IMR-90 (cell line): ENCODE results near the gene GRAMD1C. TPM values are rescaled to one million over a fixed set of nuclear protein-coding genes. Genes with fewer than 3 reads are reported as not detected.

Experiments used
- ATAC-seq: fragments of 200-7000 bp; cut with Tn5 transposase; 2 replicates; pipeline ENCODE4 v1.9.1; 2020; ENCODE audit warnings: low read depth, mild to moderate bottlenecking, moderate library complexity
- BruUV-seq: library from RNA; stranded (reverse); fragments of 400-500 nt; replicated peaks from 2 replicates; lab custom pipeline; 2021; lab: Mats Ljungman, UMichigan
- CTCF ChIA-PET: fragments of 300-600 bp; formaldehyde crosslinking; extraction: SDS; loops from one replicate; lab custom pipeline; 2021; ENCODE audit warnings: antibody characterized with exemption; lab: Yijun Ruan, JAX
- POLR2A ChIA-PET: fragments of 300-600 bp; sonication (Branson Sonifier 250); formaldehyde crosslinking; loops from one replicate; lab custom pipeline; 2022; ENCODE audit warnings: antibody characterized with exemption; ENCODE audit not compliant: unreplicated experiment; lab: Charles Lee
- DNase-seq: peaks from one replicate; pipeline ENCODE4 v3.0.0; 2013
- H2AFZ ChIP-seq: replicated peaks from 2 replicates; pipeline ENCODE3; 2013; ENCODE audit warnings: low read length, mild to moderate bottlenecking; ENCODE audit not compliant: poor library complexity
- H2AK5ac ChIP-seq: 2 replicates; pipeline ENCODE4 v1.6.1; 2013; ENCODE audit warnings: low read depth, low read length, inconsistent platforms
- H2AK9ac ChIP-seq: replicated peaks from 2 replicates; pipeline ENCODE3; 2013; ENCODE audit warnings: mild to moderate bottlenecking, low read depth, low read length, moderate library complexity; ENCODE audit not compliant: poor library complexity
- H2BK120ac ChIP-seq: 2 replicates; pipeline ENCODE4 v1.6.1; 2013; ENCODE audit warnings: low read depth, low read length, inconsistent platforms
- H2BK15ac ChIP-seq: 3 replicates; pipeline ENCODE4 v1.6.1; 2013; ENCODE audit warnings: low read depth, low read length, inconsistent platforms
- H2BK20ac ChIP-seq: 2 replicates; pipeline ENCODE4 v1.6.1; 2013; ENCODE audit warnings: low read depth, mild to moderate bottlenecking, inconsistent platforms, low read length, moderate library complexity
- H2BK5ac ChIP-seq: 2 replicates; pipeline ENCODE4 v1.6.1; 2013; ENCODE audit warnings: mild to moderate bottlenecking, low read depth, low read length, inconsistent platforms; ENCODE audit not compliant: poor library complexity, severe bottlenecking
- H3K14ac ChIP-seq: replicated peaks from 2 replicates; pipeline ENCODE4 v1.6.1; 2013; ENCODE audit warnings: low read depth, low read length, inconsistent platforms
- H3K18ac ChIP-seq: 2 replicates; pipeline ENCODE4 v1.6.1; 2013; ENCODE audit warnings: low read depth, low read length, control low read depth
- H3K23ac ChIP-seq: 2 replicates; pipeline ENCODE4 v1.6.1; 2013; ENCODE audit warnings: low read depth, low read length, inconsistent platforms
- H3K27ac ChIP-seq: 2 replicates; pipeline ENCODE4 v1.5.1; 2013; ENCODE audit warnings: mild to moderate bottlenecking, control low read depth, low read length; ENCODE audit not compliant: insufficient read depth
- H3K27me3 ChIP-seq: 2 replicates; pipeline ENCODE4 v1.6.1; 2013; ENCODE audit warnings: low read length; ENCODE audit not compliant: control insufficient read depth, insufficient read depth
- H3K36me3 ChIP-seq: 2 replicates; pipeline ENCODE4 v1.6.1; 2013; ENCODE audit warnings: low read length, mixed read lengths; ENCODE audit not compliant: control insufficient read depth, insufficient read depth
- H3K4ac ChIP-seq: 2 replicates; pipeline ENCODE4 v1.6.1; 2013; ENCODE audit warnings: low read depth, low read length, inconsistent platforms
- H3K4me1 ChIP-seq: 2 replicates; pipeline ENCODE4 v1.6.1; 2013; ENCODE audit warnings: low read length, mixed read lengths; ENCODE audit not compliant: control insufficient read depth, insufficient read depth
- H3K4me2 ChIP-seq: 2 replicates; pipeline ENCODE4 v1.6.1; 2013; ENCODE audit warnings: low read depth, mild to moderate bottlenecking, control low read depth, low read length, moderate library complexity
- H3K4me3 ChIP-seq: 2 replicates; pipeline ENCODE4 v1.5.1; 2013; ENCODE audit warnings: low read depth, mild to moderate bottlenecking, control low read depth, low read length, moderate library complexity; ENCODE audit not compliant: insufficient read depth
- H3K56ac ChIP-seq: 2 replicates; pipeline ENCODE4 v1.6.1; 2013; ENCODE audit warnings: low read length, inconsistent platforms; ENCODE audit not compliant: insufficient read depth; ENCODE audit errors: extremely low read depth
- H3K79me1 ChIP-seq, 2 experiments: 2 replicates each; pipeline ENCODE4 v1.6.1; 2013; ENCODE audit warnings: low read length in 2 of 2, inconsistent platforms in 1 of 2, low read depth in 1 of 2
- H3K9ac ChIP-seq: 2 replicates; pipeline ENCODE4 v1.6.1; 2013; ENCODE audit warnings: low read depth, low read length, control low read depth
- H3K9me1 ChIP-seq: 2 replicates; pipeline ENCODE4 v1.6.1; 2013; ENCODE audit warnings: low read length, inconsistent platforms; ENCODE audit not compliant: insufficient read depth
- H3K9me3 ChIP-seq: 2 replicates; pipeline ENCODE4 v1.6.1; 2013; ENCODE audit warnings: low read length; ENCODE audit not compliant: control insufficient read depth, insufficient read depth
- H4K20me1 ChIP-seq: 2 replicates; pipeline ENCODE4 v1.6.1; 2013; ENCODE audit warnings: low read length, inconsistent platforms; ENCODE audit not compliant: insufficient read depth
- H4K5ac ChIP-seq: 2 replicates; pipeline ENCODE4 v1.6.1; 2013; ENCODE audit warnings: mild to moderate bottlenecking, low read depth, low read length, control low read depth
- H4K8ac ChIP-seq, 2 experiments: 2 replicates each; pipeline ENCODE4 v1.6.1; 2013; ENCODE audit warnings: low read depth in 2 of 2, low read length in 2 of 2, control low read depth in 1 of 2, inconsistent platforms in 1 of 2
- H4K91ac ChIP-seq: 2 replicates; pipeline ENCODE4 v1.6.1; 2013; ENCODE audit warnings: low read depth, low read length, inconsistent platforms; ENCODE audit not compliant: insufficient read depth
- BHLHE40 ChIP-seq: fragments of 150-350 bp; IDR thresholded peaks from 2 replicates; pipeline ENCODE4 v1.6.1; 2016; ENCODE audit warnings: mild to moderate bottlenecking, low read depth, low read length
- CEBPB ChIP-seq: IDR thresholded peaks from 2 replicates; pipeline ENCODE4 v1.6.1; 2012; ENCODE audit warnings: low read depth, low read length, improper control_type of control experiment
- CHD1 ChIP-seq: IDR thresholded peaks from 2 replicates; pipeline ENCODE4 v1.6.1; 2012; ENCODE audit warnings: low read depth, low read length, improper control_type of control experiment
- MAFK ChIP-seq: IDR thresholded peaks from 2 replicates; pipeline ENCODE4 v1.6.1; 2012; ENCODE audit warnings: low read depth, low read length, improper control_type of control experiment
- MAZ ChIP-seq: IDR thresholded peaks from 2 replicates; pipeline ENCODE4 v1.6.1; 2012; ENCODE audit warnings: low read depth, mild to moderate bottlenecking, low read length, improper control_type of control experiment, moderate library complexity, borderline replicate concordance
- MXI1 ChIP-seq: IDR thresholded peaks from 2 replicates; pipeline ENCODE4 v1.6.1; 2012; ENCODE audit warnings: low read depth, mild to moderate bottlenecking, low read length, moderate library complexity, borderline replicate concordance
- POLR2A ChIP-seq: IDR thresholded peaks from 2 replicates; pipeline ENCODE4 v1.6.1; 2012; ENCODE audit warnings: mild to moderate bottlenecking, low read depth, low read length
- RAD21 ChIP-seq: IDR thresholded peaks from 2 replicates; pipeline ENCODE4 v1.6.1; 2012; ENCODE audit warnings: low read length, improper control_type of control experiment
- RFX5 ChIP-seq: IDR thresholded peaks from 2 replicates; pipeline ENCODE4 v1.8.0; 2012; ENCODE audit warnings: low read depth, mild to moderate bottlenecking, low read length, moderate library complexity
- SMC3 ChIP-seq: fragments of 150-350 bp; IDR thresholded peaks from 2 replicates; pipeline ENCODE4 v1.6.1; 2016; ENCODE audit warnings: low read depth, mild to moderate bottlenecking, antibody characterized with exemption, low read length, moderate library complexity
- WGBS, 2 experiments: methylation state at CpG; one replicate each; pipeline versions ENCODE4 v1.1.5 to v1.1.7; 2013; ENCODE audit warnings: missing lambda C conversion rate in 2 of 2; ENCODE audit not compliant: insufficient read length in 1 of 2; ENCODE audit errors: extremely low coverage in 2 of 2; 5-methylcytosine and 5-hydroxymethylcytosine counted together
- dilution Hi-C: fragments of 300-500 bp; cut with HindIII; formaldehyde crosslinking; loops from one replicate; pipeline ENCODE4 v1.14.3; 2018; ENCODE audit warnings: low sequenced_read_pairs; ENCODE audit not compliant: unreplicated experiment
- in situ Hi-C: fragments of 300-500 bp; cut with MboI; formaldehyde crosslinking; loops from 3 replicates; pipeline ENCODE4 v1.14.3; 2019; ENCODE audit warnings: low sequenced_read_pairs, inconsistent platforms, mixed read lengths
- intact Hi-C: fragments of 100-400 bp; cut with micrococcal nuclease; formaldehyde crosslinking; loops from 2 replicates; pipeline ENCODE4 v1.10.0; 2022
- polyA plus RNA-seq, 3 experiments: library from polyadenylated mRNA; depleted of rRNA; stranded (reverse); fragments of >200 nt; gene quantifications; 2 replicates each; pipeline ENCODE4 v1.2.3, GENCODE V29; 2012; ENCODE audit warnings: low replicate concordance in 1 of 3
- total RNA-seq: library from RNA; depleted of rRNA; stranded (reverse); fragments of >200 nt; gene quantifications from 2 replicates; pipeline ENCODE4 v1.2.3, GENCODE V29; 2012
- TF ChIP-seq, protein P1 (sequence below): fragments of 150-350 bp; IDR thresholded peaks from 2 replicates; pipeline ENCODE4 v1.6.1; 2016; ENCODE audit warnings: low read depth, mild to moderate bottlenecking, low read length, moderate library complexity, borderline replicate concordance
- TF ChIP-seq, protein P2 (sequence below): conservative IDR thresholded peaks from 2 replicates; pipeline ENCODE4 v1.5.1; 2012; ENCODE audit warnings: mild to moderate bottlenecking, low read depth, low read length, improper control_type of control experiment

GRAMD1C gene
- total and polyA plus RNA-seq, 2 of the 4 experiments (the other 2 are of a cell fraction), result 2.5 to 5.0 TPM

DNA sequence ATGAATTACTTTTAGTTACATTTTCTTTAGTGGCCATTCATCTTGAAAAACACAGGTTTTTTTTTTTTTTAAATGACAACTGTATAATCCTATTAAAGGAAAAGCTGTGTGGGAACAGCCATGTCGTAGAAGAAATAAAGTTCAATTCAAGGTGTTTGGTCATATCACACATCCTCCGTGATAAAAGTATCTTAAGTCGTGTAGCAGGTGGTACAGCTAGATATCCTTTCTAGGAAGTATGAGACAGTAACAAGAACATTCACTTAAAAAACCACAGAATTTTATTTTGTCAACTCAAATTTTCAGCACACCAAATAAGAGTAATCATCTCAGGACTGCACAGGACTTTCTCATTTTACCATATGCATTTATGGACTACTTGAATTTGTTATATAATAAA, 125.3 kb downstream of the GRAMD1C start:
- no CpG with 5 or more reads among the region's 3 CpGs for WGBS, 2 experiments
- CTCF ChIA-PET, result interaction anchor here (0.6 kb wide), 1 partner anchor 95 kb away, joined by 3 read pairs; no protein-coding TSS in a partner anchor
- no peaks in the 10 kb centered on the region for H4K20me1 ChIP-seq

More for the DNA sequence above, 125.3 kb downstream of the GRAMD1C start:
- intact Hi-C loops (no loop called here), in situ Hi-C loops (no loop called here), dilution Hi-C loops (no loop called here)
- POLR2A ChIA-PET, result interaction anchor here (0.6 kb wide), 1 partner anchor 872 kb away, joined by 4 read pairs; no protein-coding TSS in a partner anchor
- no peak overlapping the region for H2BK120ac ChIP-seq
- H3K18ac ChIP-seq, result no peak overlapping the region
- H3K79me1 ChIP-seq, result no peaks in the 10 kb centered on the region
- H3K4me3 ChIP-seq, result no peak overlapping the region
- H3K23ac ChIP-seq, result no peak overlapping the region
- no peak overlapping the region for H2BK5ac ChIP-seq
- TF ChIP-seq MXI1, result no peak
- TF ChIP-seq MAFK, result no peak
- TF ChIP-seq POLR2A, result no peak
- TF ChIP-seq MAZ, result no peak
- TF ChIP-seq RFX5, result no peak
- no peak for TF ChIP-seq RAD21
- no peak for TF ChIP-seq CHD1
- TF ChIP-seq, protein P1, sequence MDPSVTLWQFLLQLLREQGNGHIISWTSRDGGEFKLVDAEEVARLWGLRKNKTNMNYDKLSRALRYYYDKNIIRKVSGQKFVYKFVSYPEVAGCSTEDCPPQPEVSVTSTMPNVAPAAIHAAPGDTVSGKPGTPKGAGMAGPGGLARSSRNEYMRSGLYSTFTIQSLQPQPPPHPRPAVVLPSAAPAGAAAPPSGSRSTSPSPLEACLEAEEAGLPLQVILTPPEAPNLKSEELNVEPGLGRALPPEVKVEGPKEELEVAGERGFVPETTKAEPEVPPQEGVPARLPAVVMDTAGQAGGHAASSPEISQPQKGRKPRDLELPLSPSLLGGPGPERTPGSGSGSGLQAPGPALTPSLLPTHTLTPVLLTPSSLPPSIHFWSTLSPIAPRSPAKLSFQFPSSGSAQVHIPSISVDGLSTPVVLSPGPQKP, result no peak
- TF ChIP-seq SMC3, result no peak
- no peak for TF ChIP-seq BHLHE40
- no peak for TF ChIP-seq CEBPB
- TF ChIP-seq, protein P2, sequence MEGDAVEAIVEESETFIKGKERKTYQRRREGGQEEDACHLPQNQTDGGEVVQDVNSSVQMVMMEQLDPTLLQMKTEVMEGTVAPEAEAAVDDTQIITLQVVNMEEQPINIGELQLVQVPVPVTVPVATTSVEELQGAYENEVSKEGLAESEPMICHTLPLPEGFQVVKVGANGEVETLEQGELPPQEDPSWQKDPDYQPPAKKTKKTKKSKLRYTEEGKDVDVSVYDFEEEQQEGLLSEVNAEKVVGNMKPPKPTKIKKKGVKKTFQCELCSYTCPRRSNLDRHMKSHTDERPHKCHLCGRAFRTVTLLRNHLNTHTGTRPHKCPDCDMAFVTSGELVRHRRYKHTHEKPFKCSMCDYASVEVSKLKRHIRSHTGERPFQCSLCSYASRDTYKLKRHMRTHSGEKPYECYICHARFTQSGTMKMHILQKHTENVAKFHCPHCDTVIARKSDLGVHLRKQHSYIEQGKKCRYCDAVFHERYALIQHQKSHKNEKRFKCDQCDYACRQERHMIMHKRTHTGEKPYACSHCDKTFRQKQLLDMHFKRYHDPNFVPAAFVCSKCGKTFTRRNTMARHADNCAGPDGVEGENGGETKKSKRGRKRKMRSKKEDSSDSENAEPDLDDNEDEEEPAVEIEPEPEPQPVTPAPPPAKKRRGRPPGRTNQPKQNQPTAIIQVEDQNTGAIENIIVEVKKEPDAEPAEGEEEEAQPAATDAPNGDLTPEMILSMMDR, result no peak
- no peak overlapping the region for H3K9ac ChIP-seq
- DNase-seq, result no peak
- no peak overlapping the region for H4K91ac ChIP-seq
- no peak overlapping the region for H2BK20ac ChIP-seq
- no peak overlapping the region for H3K56ac ChIP-seq
- BruUV-seq, result no TSS peak
- no peak overlapping the region for H2AFZ ChIP-seq
- H3K4me1 ChIP-seq, result no peaks in the 10 kb centered on the region
- H4K5ac ChIP-seq, result no peak overlapping the region
- no peak overlapping the region for H3K4ac ChIP-seq
- H3K9me3 ChIP-seq, result no peaks in the 10 kb centered on the region
- H2BK15ac ChIP-seq, result no peak overlapping the region
- H3K4me2 ChIP-seq, result no peak overlapping the region
- H3K27ac ChIP-seq, result no peak overlapping the region
- no peaks in the 10 kb centered on the region for H3K36me3 ChIP-seq
- peaks cover 2% of the 10 kb centered on the region; the same call in 1 of the 2 replicates for H3K9me1 ChIP-seq
- no peak for ATAC-seq
- no peak overlapping the region for H3K14ac ChIP-seq
- no peak overlapping the region for H2AK9ac ChIP-seq
- no peaks in the 10 kb centered on the region for H3K27me3 ChIP-seq
- no peak overlapping the region for H4K8ac ChIP-seq
- no peak overlapping the region for H2AK5ac ChIP-seq
